Hepatocyte (in vitro differentiated cells): ENCODE data around the gene SOX4. TPM values are rescaled to one million over a fixed set of nuclear protein-coding genes. Genes with fewer than 3 reads are reported as not detected.

Experiments
- DNase-seq: peaks from one replicate; pipeline ENCODE4 v3.0.0-alpha.2; 2016; ENCODE audit warnings: low spot score
- H2AFZ ChIP-seq: fragments of 200-600 bp; sonication (generic); 2 replicates; pipeline ENCODE4 v1.6.0; 2016; ENCODE audit warnings: antibody characterized with exemption, mild to moderate bottlenecking
- H3K27ac ChIP-seq: fragments of 200-600 bp; sonication (generic); 2 replicates; pipeline ENCODE4 v1.5.1; 2016; ENCODE audit warnings: mild to moderate bottlenecking
- H3K27me3 ChIP-seq: fragments of 200-600 bp; sonication (generic); 2 replicates; pipeline ENCODE4 v1.6.1; 2016
- H3K36me3 ChIP-seq: fragments of 200-600 bp; sonication (generic); replicated peaks from 2 replicates; pipeline ENCODE4 v1.5.1; 2016; ENCODE audit warnings: low read depth; ENCODE audit not compliant: insufficient read depth
- H3K4me1 ChIP-seq: fragments of 200-600 bp; sonication (generic); 2 replicates; pipeline ENCODE4 v1.5.1; 2016; ENCODE audit warnings: mild to moderate bottlenecking, moderate library complexity; ENCODE audit not compliant: insufficient read depth
- H3K4me2 ChIP-seq: fragments of 200-600 bp; sonication (generic); 2 replicates; pipeline ENCODE4 v1.6.0; 2016
- H3K4me3 ChIP-seq: fragments of 200-600 bp; sonication (generic); 2 replicates; pipeline ENCODE4 v1.5.1; 2016; ENCODE audit warnings: mild to moderate bottlenecking
- H3K79me2 ChIP-seq: fragments of 200-600 bp; sonication (generic); 2 replicates; pipeline ENCODE4 v1.6.0; 2017; ENCODE audit warnings: mild to moderate bottlenecking
- H3K9me2 ChIP-seq: fragments of 200-600 bp; sonication (generic); replicated peaks from 2 replicates; pipeline ENCODE4 v1.6.0; 2017; ENCODE audit warnings: mild to moderate bottlenecking; ENCODE audit not compliant: insufficient read depth
- H3K9me3 ChIP-seq: fragments of 200-600 bp; sonication (generic); 2 replicates; pipeline ENCODE4 v1.5.1; 2016; ENCODE audit warnings: low read depth, mild to moderate bottlenecking
- H4K20me1 ChIP-seq: fragments of 200-600 bp; sonication (generic); 2 replicates; pipeline ENCODE4 v1.6.0; 2016; ENCODE audit warnings: mild to moderate bottlenecking; ENCODE audit not compliant: insufficient read depth, poor library complexity, severe bottlenecking
- EZH2 ChIP-seq: fragments of 200-600 bp; sonication (generic); IDR thresholded peaks from 2 replicates; pipeline ENCODE4 v1.6.1; 2016; ENCODE audit warnings: antibody characterized with exemption, mild to moderate bottlenecking, borderline replicate concordance
- EZH2phosphoT487 ChIP-seq: fragments of 200-600 bp; sonication (generic); IDR thresholded peaks from one replicate; pipeline ENCODE4 v1.6.1; 2018; ENCODE audit warnings: antibody characterized with exemption, mild to moderate bottlenecking, low read depth, moderate library complexity; ENCODE audit not compliant: unreplicated experiment, severe bottlenecking
- WGBS: methylation state at CpG from one replicate; pipeline ENCODE4 v1.1.6; 2016; ENCODE audit warnings: low lambda C conversion rate; ENCODE audit errors: missing lambda C conversion rate; 5-methylcytosine and 5-hydroxymethylcytosine counted together
- polyA plus RNA-seq: library from polyadenylated mRNA; unstranded; fragments of >200 nt; fragmentation: Nextera tagmentation; extraction: Ambion mirVana; gene quantifications from 2 replicates; pipeline ENCODE4 v1.2.1, GENCODE V29; 2016
- total RNA-seq: library from RNA; depleted of rRNA; stranded (reverse); fragments of >200 nt; gene quantifications from 2 replicates; pipeline ENCODE4 v1.2.3, GENCODE V29; 2014
- TF ChIP-seq, protein P1 (sequence below): fragments of 200-600 bp; sonication (generic); IDR thresholded peaks from 2 replicates; pipeline ENCODE4 v1.5.1; 2016; ENCODE audit warnings: antibody characterized with exemption, mild to moderate bottlenecking; ENCODE audit not compliant: poor library complexity

Gene SOX4
- total and polyA plus RNA-seq, 2 experiments from 2014 or later = 62.2 to 92.5 TPM

DNA sequence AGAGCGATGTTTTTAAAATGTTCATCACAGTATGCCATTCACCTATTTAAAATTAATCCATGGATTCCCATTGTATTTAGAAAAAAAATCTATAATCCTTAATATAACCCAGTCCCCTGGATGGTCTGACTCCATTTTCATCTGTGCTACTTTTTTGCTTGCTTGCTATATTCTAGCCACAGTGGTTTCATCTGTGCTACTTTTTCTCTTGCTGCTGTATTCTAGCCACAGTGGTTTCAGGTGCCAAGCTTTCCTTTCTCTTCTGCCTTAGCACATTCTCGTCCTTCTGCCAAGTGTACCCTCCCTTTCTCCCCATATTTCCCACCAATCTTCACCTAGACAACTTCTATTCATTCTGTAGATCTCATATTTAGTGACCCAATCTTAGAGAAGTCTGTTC, 33.3 kb upstream of the SOX4 start:
- Histone ChIP-seq H3K4me1 (no peaks in the 10 kb centered on the region), H3K9me3 (no peaks in the 10 kb centered on the region), H3K4me3 (no peak overlapping the region), H3K79me2 (no peaks in the 10 kb centered on the region), H4K20me1 (no peaks in the 10 kb centered on the region), H3K36me3 (no peaks in the 10 kb centered on the region), H2AFZ (no peak overlapping the region), H3K27ac (no peak overlapping the region), H3K27me3 (no peaks in the 10 kb centered on the region), H3K4me2 (no peak overlapping the region), H3K9me2 (no peaks in the 10 kb centered on the region)
- WGBS = 90% methylated on average over 2 of the region's 2 CpGs
- no peak for TF ChIP-seq EZH2phosphoT487
- TF ChIP-seq, protein P1, sequence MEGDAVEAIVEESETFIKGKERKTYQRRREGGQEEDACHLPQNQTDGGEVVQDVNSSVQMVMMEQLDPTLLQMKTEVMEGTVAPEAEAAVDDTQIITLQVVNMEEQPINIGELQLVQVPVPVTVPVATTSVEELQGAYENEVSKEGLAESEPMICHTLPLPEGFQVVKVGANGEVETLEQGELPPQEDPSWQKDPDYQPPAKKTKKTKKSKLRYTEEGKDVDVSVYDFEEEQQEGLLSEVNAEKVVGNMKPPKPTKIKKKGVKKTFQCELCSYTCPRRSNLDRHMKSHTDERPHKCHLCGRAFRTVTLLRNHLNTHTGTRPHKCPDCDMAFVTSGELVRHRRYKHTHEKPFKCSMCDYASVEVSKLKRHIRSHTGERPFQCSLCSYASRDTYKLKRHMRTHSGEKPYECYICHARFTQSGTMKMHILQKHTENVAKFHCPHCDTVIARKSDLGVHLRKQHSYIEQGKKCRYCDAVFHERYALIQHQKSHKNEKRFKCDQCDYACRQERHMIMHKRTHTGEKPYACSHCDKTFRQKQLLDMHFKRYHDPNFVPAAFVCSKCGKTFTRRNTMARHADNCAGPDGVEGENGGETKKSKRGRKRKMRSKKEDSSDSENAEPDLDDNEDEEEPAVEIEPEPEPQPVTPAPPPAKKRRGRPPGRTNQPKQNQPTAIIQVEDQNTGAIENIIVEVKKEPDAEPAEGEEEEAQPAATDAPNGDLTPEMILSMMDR = no peak
- TF ChIP-seq EZH2 = no peak
- DNase-seq = no peak

DNA sequence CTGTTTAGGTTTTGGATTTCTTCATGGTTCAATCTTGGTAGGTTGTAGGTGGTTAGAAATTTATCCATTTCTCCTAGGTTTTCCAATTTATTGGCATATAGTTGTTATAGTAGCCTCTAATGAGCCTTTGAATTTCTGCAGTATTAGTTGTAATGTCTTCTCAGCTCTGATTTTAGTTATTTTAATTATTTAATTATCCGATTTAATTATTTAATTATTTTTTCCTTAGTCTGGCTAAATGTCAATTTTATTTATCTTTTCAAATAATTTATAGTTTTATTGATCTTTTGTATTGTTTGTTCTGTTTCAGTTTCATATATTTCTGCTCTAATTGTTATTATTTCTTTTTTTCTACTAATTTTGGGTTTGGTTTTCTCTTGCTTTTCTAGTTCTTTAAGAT, 28.1 kb upstream of the SOX4 start:
- Histone ChIP-seq H4K20me1 (no peaks in the 10 kb centered on the region), H3K36me3 (no peaks in the 10 kb centered on the region), H3K27me3 (no peaks in the 10 kb centered on the region), H3K27ac (no peak overlapping the region), H2AFZ (no peak overlapping the region), H3K4me3 (no peak overlapping the region), H3K79me2 (no peaks in the 10 kb centered on the region), H3K4me1 (no peaks in the 10 kb centered on the region), H3K4me2 (no peak overlapping the region), H3K9me2 (no peaks in the 10 kb centered on the region), H3K9me3 (no peaks in the 10 kb centered on the region)
- WGBS = 86% methylated on average over 1 of the region's 1 CpG
- no peak for DNase-seq
- no peak for TF ChIP-seq EZH2phosphoT487
- TF ChIP-seq, protein P1 = no peak
- no peak for TF ChIP-seq EZH2

DNA sequence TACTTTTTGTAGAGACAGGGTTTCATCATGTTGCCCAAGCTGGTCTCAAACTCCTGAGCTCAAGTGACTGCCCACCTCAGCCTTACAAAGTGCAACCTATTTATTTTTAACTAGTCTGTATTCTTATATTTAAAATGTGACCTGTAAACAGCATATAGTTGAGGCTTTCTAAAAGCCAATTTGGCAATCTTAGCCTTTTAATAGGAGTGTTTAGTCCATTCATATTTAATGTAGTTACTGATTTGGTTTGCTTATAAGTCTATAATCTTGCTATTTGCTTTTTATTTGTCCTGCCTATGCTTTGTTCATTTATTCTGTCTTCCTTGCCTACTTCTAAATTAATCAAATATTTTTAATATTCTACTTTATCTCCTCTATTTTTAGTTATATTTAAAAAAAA, 15.0 kb upstream of the SOX4 start:
- no peak overlapping the region for H2AFZ ChIP-seq
- no peaks in the 10 kb centered on the region for H3K79me2 ChIP-seq
- H4K20me1 ChIP-seq = no peaks in the 10 kb centered on the region
- H3K4me2 ChIP-seq = no peak overlapping the region
- no peaks in the 10 kb centered on the region for H3K9me2 ChIP-seq
- no peaks in the 10 kb centered on the region for H3K36me3 ChIP-seq
- H3K4me1 ChIP-seq = no peaks in the 10 kb centered on the region
- TF ChIP-seq EZH2 (no peak), EZH2phosphoT487 (no peak)
- TF ChIP-seq, protein P1 = no peak
- H3K9me3 ChIP-seq = no peaks in the 10 kb centered on the region
- no peaks in the 10 kb centered on the region for H3K27me3 ChIP-seq
- no peak overlapping the region for H3K27ac ChIP-seq
- no peak overlapping the region for H3K4me3 ChIP-seq
- DNase-seq = no peak

DNA sequence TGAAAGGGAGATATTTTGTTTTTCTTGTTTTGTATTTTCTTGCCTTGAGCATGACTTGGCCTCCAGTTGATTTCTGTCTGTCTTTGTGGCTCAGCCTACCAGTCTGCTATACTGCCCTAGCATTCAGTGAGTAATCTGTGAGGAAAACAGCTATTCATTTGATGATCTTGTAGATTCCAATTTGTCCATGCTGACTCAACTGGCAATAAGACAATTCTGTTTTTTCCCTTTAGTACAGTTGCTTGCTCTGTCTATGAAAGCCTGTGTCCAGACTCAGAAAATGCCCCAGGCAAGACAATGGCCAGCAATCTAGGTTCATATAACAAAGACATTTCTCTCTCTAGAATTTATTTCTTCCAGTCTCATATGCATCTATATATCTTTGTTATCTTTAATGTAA, 10.9 kb upstream of the SOX4 start:
- H2AFZ ChIP-seq = no peak overlapping the region
- no peak overlapping the region for H3K4me2 ChIP-seq
- no peaks in the 10 kb centered on the region for H3K4me1 ChIP-seq
- no peaks in the 10 kb centered on the region for H3K27me3 ChIP-seq
- H3K79me2 ChIP-seq = no peaks in the 10 kb centered on the region
- no peaks in the 10 kb centered on the region for H3K36me3 ChIP-seq
- no peaks in the 10 kb centered on the region for H3K9me3 ChIP-seq
- H3K4me3 ChIP-seq = no peak overlapping the region
- H3K27ac ChIP-seq = no peak overlapping the region
- TF ChIP-seq, protein P1 = no peak
- no peak for TF ChIP-seq EZH2phosphoT487
- no peak for TF ChIP-seq EZH2
- H4K20me1 ChIP-seq = no peaks in the 10 kb centered on the region
- DNase-seq = no peak
- no peaks in the 10 kb centered on the region for H3K9me2 ChIP-seq
